Activated CD4-positive, CD25-positive, alpha-beta regulatory T cell treated with anti-CD3 and anti-CD28 coated beads, Interleukin-2, amount 50 U/mL, for 24 hours (primary cell): ENCODE results near the gene ZNF579.

ENCODE experiments used
- ATAC-seq, 2 donors: fragments of 150-1000 bp; cut with Tn5 transposase; one replicate each; pipeline ENCODE4 v1.10.0; 2021; ENCODE audit warnings: mild to moderate bottlenecking in 1 of 2, moderate library complexity in 1 of 2

Gene ZNF579

DNA sequence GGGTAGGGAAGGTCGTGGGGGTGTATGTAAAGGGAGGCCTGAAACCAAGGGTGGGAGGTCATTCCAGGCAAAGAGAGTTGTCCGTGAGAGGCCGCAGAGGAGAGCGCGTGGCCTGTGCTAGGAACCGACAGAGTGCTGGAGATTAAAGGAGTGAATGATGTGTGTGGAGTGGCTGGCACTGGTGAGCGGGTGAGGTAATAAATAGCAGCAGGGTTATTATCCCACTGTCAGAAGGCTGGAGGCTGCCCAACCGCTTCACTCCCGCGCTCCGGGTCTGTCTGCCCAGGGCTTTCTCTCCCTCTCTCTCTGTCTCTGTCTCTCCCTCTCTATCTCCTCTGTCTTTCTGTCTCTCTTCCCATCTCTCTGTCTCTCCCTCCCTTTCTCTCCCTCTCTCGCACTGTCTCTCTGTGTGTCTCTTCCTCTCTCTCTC is 17.4 kb downstream of the ZNF579 start:
- no peak for ATAC-seq

DNA sequence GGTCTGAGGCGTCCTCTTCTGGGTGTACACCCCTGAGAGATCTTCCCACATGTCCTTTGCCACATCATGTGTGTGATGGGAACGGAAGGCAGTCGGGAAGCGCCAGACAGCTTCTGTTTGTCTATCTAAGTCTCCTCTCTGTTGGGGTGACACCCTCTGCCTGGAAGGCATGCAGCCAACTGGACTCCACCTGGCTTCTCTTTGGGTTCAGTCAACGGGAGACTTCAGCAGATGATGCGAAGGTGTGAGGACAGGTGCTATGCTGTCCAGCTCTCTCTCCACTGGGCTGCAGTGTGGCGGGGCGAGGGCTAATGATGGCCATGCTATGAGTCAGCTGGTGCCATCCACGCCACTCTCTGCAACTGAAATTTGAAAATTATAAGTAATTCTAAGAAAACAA is 21.0 kb downstream of the ZNF579 start:
- no peak for ATAC-seq

DNA sequence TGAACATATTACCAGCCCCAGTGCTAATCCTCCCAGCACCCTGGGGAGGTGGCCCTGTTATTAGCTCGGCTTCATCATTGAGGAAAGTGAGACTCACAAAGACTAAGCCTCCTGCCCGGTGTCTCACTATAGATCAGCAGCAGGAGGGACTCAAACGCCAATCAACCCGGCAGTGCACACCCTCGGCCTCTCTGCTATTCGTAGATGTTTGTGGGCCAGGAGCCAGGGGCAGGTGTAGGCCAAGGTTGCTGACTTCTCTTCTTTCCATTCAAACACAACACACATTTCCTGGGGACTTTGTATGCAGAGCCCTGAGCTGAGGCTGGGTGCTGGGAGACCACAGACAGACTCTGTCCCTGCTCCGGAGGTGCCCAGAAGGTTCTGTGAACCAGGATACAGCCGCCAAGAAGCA is 25.9 kb downstream of the ZNF579 start:
- ATAC-seq: no peak

DNA sequence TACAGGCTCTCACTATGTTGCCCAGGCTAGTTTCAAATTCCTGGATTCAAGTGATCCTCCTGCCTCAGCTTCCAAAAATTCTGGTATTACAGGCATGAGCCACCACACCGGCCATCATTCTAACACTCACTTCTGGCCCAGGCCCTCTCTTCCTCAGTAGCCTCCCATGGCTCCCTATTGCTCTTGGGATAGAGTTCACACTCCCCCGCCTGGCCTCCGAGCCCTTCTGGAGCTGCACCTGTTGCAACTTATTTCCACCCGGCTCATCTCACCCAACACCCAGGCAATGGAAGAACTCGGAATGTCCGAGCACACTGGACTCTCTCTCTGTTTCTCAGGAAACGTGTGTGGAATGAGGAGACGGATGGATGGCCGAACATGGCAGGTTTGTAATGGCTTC is 26.3 kb downstream of the ZNF579 start:
- ATAC-seq: no peak

DNA sequence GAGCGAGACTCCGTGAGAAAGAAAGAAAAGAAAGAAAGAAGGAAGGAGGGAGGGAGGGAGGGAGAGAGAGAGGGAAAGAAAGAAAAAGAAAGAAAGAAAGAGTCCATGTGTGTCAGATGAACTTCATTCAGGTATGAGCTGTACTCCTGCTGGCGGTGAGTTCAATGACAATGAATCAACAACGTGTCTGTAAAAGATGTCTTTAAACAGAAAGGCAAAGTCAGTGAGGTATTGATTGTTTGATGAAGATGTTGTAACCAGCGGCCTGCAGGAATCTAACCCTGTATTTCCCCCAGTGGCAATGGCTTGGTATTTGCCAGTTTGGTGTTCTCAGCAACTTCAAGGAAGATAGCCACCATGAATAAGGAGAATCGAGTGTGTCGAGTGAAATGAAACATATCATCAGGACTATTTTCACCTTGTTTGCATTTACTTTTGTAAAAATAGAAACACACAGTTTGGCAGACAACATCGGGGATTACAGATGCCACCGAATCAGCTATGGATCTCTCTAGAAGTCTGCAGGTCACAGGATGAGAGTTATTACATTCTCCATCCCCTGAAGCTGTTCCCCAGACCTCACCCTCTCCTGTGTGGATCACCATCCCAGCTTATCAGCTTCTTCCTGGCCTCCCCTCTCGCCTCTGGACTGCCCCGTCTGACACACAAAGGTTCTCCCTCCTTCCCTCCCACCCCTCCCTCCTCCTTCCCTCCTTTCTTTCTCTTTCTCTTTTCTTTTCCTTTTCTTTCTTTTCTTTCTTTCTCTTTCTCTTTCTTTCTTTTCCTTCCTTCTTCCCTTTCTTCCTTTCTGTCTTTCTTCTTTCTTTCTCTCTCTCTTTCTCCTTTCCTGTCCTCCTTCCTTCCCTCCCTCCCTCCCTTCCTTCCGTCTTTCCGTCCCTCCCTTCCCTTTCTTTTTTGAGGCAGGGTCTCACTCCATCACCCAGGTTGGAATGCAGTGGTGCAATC is 27.1 kb downstream of the ZNF579 start:
- ATAC-seq: no peak

DNA sequence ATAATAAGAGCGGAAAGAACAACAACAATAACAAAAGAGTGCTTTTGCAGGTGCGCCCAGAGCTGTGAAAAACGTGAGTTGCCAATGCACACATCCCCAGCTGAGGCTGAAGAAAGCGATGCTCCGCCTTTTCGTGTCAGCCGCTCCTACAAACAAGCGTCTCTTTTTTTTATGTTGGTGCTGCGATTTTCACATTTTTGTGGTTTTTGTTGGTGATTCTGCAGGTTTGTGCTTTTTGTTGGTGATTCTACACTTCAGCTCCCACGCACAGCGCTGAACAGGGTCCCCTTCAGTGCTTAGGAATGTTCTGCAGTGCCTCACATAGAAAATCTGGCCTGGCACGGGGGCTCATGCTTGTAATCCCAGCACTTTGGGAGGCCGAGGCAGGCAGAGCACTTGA is 28.0 kb downstream of the ZNF579 start:
- ATAC-seq: no peak

DNA sequence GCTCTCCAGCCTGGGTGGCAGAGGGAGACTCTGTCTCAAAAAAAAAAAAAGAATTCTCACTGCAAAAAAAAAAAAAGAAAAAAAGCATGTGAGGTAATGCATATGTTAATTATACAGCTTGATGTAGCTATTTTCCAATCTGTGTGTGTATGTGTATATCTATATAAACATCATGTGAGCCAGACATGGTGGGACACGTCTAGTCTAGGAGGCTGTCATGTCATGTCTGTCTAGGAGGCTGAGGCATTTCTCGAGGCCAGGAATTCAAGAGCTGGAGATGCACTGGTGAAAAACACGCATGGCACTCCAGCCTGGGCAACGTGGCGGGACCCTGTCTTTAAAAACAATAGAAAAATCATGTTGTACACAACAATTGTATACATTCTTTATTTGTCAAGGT is 28.4 kb downstream of the ZNF579 start:
- no peak for ATAC-seq

DNA sequence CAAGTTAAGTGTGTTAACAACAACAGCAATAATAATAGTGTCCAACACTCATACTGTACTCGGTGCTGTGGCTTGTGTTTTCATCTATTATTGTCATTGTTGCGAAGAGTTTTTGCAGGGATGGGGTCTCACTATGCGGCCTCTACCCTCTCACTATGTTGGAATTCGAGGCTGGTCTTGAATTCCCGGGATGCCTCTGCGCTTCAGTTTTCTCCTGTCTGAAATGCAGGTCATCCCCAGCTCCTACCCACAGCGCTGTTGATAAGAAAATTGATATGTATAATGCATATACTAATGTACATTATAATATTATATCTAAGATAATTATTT is 30.4 kb downstream of the ZNF579 start:
- no peak for ATAC-seq

DNA sequence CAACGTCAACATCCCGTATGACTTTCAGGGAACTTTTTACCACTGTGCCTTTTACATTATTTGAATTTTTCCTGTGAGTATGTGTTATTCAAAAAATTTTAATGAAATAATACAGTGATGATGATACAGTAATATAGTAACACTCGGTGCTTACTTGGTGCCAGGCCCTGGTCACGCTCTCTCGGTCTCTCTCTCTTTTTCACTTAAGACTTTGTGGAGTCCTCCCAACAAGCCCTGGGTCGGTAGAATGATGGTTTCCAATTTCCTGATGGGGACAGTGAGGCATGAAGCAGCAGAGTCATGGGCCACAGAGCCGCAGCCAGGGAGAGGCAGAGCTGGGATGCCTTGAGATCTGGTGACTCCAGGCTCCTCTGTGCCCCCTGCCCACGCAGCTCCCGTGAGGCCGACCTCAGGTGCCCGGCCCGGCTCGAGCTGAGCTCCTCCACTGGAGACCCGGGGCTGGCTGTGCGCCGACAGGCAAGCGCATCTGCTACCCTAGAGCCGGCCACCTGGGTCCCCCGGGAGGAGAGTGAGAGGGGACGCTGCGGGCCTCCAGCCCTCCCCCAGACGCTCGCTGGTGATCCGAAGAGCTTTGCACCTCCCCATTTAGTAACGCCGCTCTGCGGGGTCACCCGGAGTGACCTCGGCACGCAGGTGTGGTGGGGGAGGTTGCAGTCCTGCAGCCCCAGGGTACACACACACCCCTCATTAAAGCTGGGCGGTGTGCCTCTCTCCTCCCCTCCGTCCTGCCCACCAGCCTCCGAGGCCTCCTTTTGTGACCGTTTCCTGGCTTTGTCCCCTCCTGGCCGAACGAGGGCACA is 30.9 kb downstream of the ZNF579 start:
- ATAC-seq: no peak

DNA sequence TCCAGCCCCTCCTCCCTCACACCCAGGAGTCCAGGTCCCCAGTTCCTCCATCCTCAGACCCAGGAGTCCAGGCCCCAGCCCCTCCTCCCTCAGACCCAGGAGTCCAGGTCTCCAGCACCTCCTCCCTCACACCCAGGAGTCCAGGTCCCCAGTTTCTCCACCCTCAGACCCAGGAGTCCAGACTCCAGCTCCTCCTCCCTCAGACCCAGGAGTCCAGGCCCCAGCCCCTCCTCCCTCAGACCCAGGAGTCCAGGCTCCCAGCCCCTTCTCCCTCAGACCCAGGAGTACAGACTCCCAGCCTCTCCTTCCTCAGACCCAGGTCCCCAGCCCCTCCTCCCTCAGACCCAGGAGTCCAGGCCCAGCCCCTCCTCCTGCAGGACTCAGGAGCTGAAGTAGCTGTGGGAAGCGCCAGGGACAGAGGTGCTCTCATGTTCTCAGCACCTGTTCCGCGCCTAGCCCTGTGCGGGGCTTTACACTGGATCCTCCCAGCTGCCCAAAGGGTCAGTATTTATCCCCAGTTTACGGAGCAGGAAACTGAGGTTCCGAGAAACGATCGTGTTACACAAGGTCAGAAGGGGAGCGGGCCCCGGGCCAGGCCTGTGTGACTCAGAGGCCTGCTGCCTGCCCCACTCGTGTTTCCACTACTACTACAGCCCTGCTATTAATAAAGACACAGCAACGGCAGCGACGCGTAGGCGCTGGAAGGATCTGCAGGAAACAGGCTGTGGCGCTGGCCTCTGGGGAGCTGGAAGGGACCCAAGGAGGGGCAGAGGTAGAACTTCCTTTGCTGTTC is 33.6 kb downstream of the ZNF579 start:
- ATAC-seq: no peak

DNA sequence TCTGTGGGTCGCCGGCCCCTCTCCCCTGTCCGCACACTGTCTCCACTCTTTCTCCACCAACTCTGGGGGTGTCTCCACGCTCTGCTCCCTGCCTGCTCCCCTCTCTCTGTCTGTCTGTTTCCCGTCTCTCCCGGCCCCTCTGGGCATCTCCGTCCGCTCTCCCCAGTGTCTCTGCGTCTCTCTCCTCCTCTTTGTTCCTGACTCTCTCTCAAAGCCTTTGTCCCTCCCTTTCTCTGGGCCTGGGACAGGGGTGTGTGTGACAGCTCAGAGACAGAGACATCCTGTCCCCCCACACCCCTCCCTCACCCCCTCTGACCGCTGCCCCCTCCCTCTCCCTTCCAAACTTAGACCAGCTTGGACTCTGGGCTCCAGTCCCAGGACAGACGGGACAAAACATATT is 34.6 kb downstream of the ZNF579 start:
- no peak for ATAC-seq

DNA sequence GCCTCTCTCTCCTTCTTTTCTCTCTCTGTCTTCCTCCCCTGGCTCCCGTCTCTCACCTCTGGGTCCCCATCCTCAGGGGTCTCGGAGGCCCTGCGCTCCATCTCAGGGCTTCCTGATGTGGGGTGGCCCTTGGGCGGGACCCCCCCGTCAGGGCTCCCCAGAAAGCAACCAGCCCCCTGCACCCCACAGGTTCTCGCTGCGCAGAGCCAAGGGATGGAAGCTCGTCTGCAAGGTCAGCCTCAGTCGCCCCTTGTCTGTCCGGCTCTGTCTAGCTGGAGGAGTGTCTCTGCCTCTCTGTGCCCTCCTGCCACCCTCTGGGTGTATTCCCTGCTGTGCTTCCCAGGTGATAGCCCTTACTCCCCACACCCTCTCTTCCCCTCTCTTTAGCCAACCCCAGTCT is 35.2 kb downstream of the ZNF579 start, which contains the start of gene SBK3:
TSS of gene SBK3 (minus strand) at position 101 of the 400 bp plus-strand sequence. CDS start at position 101, 0 bp downstream.
- no peak for ATAC-seq

DNA sequence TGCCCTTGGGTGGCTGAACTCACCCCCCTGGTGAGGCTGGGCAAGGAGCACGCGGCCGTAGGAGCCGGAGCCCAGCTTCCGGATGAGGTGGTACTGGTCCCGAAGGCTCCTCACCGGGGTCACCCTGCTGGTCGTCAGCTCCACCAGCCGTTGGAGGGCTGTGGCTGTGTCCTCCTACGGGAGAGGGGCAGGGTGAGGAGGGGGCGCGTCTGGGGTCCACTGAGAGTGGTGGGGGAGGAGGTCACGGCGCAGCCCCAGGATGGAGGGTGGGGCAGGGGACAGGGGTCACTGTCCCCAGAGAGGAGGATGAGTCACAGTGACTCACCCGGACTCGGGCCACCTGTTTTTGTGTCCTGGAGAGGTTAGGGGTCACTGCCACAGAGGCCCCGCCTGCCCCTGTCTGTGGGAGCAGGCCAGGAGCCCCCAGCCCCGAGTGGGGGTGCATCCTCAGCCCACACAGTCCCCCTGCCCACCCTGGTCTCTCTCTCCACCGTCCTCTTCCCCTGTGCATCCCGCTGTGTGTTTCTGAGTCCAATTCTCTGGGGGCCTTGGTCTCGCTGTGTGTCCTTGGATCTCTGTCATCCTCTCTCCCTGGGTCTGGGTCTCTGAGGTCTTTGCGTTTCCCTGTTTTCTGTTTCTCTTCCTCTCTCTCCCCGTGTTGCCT is 35.7 kb downstream of the ZNF579 start:
- ATAC-seq: no peak

DNA sequence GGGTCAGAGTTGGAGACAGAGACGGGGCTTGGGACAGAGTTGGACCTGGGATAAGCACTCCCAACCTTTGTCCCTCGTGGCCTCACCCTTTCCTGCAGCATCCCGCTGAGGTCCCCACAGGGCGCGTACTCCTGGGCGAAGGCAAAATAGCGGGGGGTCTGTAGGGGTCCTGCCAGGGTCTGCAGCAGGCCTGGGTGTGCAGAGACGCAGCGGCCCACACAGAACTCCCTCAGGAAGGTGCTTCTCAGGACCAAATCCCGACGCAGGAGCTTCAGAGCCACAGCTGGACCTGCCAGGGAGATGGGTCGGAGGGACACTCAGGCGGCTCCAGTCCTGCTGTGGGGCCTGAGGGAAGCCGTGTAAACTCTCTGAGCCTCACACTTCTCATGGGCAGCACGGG is 36.6 kb downstream of the ZNF579 start:
- no peak for ATAC-seq

DNA sequence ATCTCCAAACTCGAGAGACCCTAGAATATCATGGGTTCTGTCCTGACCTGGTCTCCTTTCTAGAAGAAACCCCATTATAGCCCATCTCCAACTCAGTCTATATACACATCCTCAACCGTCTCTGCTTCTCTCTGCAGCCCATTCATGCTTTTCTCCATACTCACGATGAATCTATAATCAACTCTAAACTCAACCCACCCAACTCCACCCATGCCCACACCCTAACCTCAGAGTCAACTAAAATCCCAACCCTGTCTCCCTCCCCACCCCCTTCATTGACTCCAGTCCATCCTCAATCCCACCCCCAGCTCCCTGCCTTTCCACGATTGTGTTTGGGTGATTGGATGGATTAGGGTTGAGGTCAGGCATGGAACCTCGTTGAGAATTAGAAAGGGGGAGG is 37.1 kb downstream of the ZNF579 start:
- no peak for ATAC-seq

DNA sequence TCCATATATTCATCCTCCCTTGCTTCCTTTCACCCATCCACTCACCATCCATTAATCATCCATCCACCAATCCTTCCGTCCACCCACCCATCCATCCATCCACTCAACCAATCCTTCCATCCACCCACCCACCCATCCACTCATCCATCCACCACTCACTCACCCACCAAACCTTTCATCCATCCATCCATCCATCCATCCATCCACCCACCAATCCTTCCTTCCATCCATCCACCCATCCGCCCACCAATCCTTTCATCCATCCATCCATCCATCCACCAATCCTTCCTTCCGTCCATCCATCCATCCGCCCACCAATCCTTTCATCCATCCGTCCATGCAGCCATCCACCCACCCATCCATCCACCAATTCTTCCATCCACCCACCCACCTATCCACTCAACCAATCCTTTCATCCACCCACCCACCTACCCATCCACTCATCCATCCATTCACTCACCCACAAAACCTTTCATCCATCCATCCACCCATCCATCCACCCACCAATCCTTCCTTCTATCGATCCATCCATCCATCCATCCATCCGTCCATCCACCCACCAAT is 38.3 kb downstream of the ZNF579 start:
- ATAC-seq: no peak

DNA sequence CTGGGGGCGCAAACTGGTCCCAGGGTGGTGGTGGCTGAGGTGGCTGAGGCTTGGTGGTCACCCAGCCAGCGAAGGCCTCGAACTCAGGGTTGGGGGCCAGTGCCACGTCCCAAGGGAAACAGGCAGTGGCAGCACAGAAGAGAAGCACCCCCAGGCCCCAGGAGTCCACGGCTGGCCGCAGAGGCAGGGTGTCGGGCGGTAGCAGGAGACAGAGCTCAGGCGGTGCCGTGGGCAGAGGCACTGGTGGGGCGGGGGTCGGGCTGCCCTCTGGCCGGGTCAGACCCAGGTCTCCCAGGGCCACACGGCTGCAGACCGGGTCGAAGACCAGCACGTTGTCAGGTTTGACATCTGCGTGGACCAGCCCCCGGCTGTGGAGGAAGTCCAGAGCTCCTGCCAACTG is 39.6 kb downstream of the ZNF579 start:
- no peak for ATAC-seq

DNA sequence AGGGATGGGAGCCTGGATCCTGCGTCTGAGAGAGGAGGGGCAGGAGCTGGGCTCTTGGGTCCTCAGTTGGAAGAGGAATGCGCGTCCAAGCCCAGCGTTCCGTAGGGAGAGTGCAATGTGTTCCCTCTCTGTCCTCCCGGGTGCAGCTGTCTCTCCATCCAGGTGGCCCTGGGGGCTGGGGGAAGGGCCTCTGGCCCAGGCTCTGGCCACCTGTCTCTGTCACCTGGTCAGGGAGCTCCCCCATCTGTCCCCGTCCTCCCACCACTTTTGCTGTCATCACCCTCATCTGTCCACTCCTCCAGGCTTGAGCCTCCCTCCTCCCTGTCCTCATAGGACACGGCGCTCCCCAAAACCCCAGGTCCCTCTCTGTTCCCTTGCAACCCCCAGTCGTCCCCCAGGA is 40.0 kb downstream of the ZNF579 start:
- ATAC-seq: no peak

DNA sequence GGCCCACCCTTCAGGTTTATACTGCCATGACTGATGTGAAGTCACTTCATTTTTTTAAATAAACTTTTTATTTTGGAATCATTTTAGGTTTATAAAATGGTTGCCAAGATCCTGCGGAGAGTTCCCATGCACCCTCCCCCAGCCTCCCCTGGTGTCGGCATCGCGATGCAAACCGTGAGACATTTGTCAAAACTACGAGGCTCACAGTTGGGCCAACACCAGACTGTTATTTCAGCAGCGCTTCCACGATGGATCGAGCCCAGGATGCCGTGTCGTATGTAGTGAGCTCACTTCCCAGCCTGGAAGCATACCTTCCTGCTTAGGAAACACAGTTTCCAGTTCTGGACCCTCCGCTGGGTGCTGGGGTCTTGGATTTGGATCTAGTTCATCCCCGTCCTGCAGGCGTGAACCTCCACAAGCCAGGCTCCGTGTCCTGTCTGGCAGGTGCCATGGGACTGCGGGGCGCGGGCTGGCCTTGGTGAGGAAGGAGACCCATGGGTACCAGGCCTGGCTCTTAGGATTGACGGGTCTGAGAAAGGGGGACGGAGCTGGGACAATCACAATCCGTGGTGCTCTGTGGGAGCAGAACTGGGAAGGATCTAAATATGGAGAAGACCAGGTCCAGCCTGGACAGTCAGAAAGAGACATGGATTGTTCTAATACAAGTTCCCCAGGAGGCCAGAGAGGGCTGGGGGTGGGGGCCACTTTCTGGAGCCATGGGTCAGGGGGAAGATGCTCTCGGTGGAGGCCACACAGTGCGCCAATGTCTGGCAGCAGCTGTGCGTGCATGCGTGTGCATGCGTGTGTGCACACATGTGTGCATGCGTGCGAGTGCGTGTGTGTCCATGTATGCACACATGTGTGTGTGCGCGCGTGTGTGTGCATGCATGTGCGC is 41.3 kb downstream of the ZNF579 start:
- no peak for ATAC-seq

DNA sequence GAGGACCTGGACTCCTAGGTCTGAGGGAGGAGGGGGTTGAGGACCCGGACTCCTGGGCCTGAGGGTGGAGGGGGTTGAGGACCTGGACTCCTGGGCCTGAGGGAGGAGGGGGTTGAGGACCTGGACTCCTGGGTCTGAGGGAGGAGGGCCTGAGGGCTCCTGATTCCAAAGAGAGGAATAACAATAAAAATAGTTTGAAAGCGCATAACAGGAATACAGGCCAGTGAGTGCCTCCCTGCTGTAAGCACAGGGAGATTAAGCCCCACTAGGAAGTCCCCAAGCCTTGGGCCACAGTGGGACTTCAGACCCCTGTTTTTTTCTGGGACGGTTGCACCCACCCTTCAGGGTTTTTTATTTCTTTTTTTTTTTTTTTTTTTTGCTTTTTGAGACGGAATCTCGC is 42.5 kb downstream of the ZNF579 start:
- ATAC-seq: no peak

DNA sequence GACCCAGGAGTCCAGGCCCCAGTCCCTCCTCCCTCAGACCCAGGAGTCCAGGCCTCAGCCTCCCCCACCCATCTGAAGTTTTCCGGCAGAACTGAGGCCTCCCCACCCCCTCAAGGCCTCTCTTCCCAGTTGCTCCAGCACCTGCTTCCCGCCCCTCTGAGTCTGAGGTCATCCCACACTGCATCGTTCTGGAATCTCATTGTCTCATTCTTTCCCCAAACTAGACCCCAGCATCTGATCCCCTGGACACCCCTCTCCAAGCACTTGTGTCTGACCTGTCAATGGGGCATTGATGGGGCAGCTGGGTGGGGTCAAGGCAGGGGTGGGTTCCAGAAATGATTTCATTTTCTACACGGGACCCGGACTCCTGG is 42.9 kb downstream of the ZNF579 start:
- ATAC-seq: no peak
